Stimulated activated naive CD4-positive, alpha-beta T cell treated with Interleukin-2 at 50 U/mL for 16 hours (primary cell): ENCODE data around the gene SCN5A.

Experiments
- DNase-seq: peaks from one replicate; lab custom pipeline; 2025; lab: John Stamatoyannopoulos, UW

SCN5A gene

DNA sequence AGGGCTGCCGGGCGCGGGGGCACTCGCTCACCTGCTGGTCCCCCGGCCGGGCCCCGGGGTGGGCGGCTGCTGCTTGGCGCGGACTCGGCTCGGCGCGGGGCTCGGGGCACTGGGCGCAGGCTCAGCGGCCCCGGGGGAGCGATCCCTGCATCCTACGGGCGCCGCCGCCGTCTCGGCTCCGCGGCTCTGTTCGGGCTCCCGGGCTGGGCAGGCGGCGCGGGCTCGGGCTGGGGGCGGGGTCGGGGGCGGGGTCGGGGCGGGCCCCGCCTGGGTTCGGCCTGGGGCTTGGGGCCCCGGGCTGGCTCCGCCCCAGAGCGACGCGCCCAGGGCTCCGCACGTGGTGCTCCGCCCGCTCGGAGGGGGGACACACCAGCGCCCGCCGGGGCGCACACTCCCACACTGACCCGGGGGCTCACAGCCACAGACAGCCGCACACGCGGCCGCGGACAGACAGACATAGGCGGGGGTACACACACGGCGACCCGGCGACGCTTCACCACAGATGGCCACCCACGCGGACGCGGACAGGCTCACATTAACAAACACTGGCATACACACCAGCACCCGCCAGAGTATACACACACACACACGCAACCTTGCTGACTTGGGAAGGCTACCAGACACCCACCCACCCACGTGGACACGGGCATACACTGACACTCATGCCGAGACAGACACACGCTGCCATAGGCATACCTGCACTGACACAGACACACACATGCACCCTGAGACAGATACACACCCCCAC lies at the start of gene SCN5A:
Gene SCN5A, minus strand, starts transcription at position 188 of the 748 bp plus-strand sequence. CDS start 16,380 bp downstream, outside the sequence.
- peak; percentile 68 for DNase-seq

DNA sequence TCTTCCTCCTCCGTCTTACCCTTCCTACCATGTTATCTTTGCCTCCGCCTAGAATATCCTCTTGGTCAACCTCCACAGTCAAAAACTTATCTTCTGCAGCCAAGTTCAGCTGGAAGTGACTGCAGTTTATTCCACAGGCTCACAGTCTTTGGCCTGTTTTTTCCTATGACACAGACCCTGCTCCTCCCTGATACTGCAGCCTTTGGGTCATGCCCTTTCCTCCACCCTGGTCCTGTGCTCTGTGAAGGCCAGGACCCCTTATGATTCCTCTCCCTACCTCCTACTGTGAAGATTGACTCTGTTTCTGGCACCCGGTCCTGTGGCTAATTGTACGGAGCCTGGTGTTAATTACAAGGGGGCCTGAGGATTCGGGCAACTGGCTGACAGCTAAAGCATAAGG lies 49.3 kb upstream of the SCN5A start:
- DNase-seq = no peak

DNA sequence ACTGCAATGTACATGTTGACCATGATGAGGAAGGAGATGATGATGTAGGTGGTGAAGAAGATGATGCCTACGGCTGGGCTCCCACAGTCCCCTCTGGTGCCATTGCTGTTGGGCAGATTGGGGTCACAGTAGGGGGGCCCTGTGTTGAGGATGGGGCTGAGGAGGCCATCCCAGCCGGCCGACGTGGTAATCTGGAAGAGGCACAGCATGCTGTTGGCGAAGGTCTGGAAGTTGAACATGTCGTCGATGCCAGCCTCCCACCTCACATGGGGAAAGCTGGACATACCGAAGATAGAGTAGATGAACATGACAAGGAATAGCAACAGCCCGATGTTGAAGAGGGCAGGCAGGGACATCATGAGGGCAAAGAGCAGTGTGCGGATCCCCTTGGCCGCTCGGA lies 48.6 kb upstream of the SCN5A start:
- no peak for DNase-seq

GRCh38 chr3:38696034-38696433 lies 46.5 kb upstream of the SCN5A start:
- DNase-seq = no peak

DNA sequence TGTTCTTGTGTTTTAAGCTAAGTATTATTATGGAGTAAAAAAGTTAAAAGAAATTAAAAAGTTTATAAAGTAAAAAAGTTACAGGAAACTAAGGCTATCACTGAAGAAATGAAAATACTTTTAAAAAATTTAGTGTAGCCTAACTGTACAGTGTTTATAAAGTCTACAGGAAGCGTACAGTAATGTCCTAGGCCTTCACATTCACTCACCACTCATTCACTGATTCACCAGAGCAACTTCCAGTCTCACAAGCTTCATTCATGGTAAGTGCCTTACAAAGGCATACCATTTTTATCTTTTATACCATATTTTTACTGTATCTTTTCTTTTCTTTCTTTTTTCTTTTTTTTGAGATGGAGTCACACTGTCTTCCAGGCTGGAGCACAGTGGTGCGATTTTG lies 40.7 kb upstream of the SCN5A start:
- DNase-seq = no peak

DNA sequence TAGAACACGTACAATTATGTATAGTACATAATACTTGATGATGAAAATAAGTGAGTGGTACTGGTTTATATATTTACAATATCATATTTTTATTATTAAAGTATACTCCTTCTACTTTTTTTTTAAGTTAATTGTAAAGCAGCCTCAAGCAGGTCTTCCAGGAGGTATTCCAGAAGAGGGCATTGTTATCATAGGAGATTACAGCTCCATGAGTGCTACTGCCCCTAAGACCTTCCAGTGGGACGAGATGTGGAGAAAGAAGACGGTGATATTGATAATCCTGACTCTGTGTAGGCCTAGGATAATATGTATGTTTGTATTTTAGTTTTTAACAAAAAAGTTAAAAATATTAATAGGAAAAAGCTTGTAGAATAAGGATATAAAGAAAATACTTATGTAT lies 40.3 kb upstream of the SCN5A start:
- DNase-seq = no peak

- DNase-seq = no peak
Observed at GRCh38 chr3:38689346-38689745, 39.9 kb upstream of the SCN5A start.

GRCh38 chr3:38687321-38687720 lies 37.8 kb upstream of the SCN5A start:
- no peak for DNase-seq

DNA sequence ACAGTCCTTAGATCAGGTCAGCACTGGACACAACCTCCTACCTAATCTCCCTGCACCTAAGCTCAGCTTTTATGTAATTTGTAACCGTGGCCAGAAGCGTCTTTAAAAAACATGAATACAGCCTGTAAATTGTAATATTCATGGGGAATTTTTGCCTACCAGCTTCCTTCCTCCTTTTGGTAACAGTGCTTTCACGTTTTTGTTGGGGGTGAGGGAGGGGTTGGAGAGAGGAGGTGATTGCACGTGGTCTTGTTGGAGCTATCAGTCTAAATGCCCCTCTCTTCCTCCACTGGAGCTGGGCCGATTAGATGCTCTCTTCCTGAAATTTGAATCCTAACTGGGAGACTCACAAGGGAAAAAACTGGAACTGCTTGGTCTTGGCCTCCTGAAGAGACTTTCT lies 35.1 kb upstream of the SCN5A start:
- no peak for DNase-seq

- no peak for DNase-seq
Observed at GRCh38 chr3:38669668-38670067, 20.2 kb upstream of the SCN5A start.

DNA sequence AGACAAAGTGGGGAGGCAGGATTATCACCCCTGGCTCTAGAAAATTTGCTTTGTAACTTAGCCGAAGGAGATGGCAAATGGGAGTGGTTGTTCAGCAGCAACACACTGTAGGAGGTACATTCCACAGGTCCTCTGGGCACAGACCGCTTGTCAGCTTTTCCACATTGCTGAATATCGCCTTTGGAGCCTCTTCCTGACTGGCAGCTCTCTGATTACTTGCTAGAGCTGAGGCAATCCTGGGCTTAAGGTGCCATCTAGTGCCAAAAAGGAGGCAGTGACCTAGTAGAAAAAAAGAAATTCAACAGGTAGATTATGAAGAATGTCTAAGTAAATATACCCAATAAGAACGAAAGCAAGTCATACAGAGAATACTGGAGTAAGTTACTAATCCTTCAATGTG lies 13.1 kb upstream of the SCN5A start:
- DNase-seq = no peak

DNA sequence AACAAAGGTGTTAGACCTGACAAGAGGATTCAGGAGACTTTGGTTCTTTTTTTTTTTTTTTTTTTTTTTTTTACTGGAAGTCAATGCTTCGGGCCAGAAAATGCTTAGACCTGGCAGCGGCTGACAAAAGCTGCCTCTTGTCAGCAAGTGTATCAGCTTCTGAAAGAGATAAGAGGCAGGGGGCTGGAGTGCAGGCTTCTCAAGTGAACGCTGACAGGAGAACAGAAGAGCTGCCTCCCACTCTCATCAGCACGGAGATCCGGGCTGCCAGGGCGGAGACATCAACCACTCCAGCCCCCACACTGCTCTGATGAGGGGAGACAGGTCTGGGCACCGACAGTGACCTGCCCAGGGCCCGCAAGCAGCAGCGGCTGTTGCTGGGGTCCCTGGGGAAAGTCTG lies 9.4 kb upstream of the SCN5A start:
- no peak for DNase-seq

DNA sequence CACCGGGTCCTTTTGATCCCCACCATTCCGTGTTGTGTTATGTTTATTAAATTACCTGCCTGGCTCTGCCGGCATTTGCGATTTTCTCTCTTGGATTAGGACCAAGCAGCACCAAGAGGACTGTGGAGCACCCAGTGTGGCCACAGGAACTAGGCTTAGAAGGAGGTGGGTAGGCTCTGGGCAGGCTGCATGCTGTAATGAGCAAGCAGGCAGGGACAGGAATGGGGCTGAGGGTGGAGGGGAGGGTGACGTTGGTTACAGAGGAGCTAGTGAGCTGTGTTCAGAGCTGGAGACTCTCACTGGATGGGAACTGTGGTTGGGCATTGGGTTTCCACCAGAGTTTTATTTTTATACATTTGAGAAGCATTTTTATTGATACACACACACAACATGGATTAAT lies 7.9 kb upstream of the SCN5A start:
- no peak for DNase-seq

GRCh38 chr3:38655708-38656300 lies 6.3 kb upstream of the SCN5A start:
- DNase-seq = no peak

DNA sequence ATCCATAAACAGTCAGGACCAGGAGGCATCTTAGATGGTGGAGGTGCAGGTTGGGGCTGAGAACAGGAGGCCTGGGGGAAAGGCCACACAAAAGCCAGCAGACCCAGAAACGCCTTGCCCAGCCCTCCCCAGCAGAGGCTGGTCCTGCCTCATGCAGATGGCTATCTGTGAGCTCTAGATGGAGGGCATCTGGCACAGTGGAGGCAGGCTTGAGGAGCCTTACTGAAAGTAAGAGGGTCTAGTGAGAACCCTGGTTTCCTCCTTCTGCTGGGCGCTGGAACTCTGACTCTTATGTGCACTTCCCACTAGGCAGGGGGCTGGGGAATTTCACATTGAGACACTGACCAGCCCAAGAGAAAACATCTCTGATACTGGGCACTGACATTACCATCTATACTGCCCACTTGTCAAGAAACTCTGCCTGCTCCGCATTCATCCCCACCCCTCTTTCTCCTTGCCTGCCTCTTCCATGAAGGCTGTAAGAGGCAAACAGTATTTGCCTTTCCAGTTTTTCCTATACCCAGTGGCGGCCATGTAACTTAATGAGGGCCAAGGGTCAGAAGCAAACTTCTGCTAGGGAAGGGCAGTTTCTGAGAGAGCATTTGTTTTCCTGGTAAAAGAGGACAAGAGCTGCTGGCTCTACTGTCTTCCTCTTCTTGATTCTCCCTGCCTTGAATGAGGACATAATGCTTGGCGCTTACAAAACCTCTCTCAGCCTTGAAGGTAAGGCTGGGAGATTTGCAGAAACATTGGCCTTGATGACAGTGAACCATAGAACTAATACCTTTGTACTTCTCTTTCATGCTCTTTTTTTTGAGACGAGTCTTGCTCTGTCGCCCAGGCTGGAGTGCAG lies 4.4 kb upstream of the SCN5A start:
- DNase-seq = no peak

- no peak for DNase-seq
Observed at GRCh38 chr3:38652934-38653333, 3.4 kb upstream of the SCN5A start.

- peak; percentile 66 for DNase-seq
Observed at GRCh38 chr3:38651153-38651789, 1.8 kb upstream of the SCN5A start.

GRCh38 chr3:38650248-38650951 lies 913 bp upstream of the SCN5A start:
- DNase-seq = no peak

- no peak for DNase-seq
Observed at GRCh38 chr3:38648659-38649499, 608 bp downstream of the SCN5A start.

DNA sequence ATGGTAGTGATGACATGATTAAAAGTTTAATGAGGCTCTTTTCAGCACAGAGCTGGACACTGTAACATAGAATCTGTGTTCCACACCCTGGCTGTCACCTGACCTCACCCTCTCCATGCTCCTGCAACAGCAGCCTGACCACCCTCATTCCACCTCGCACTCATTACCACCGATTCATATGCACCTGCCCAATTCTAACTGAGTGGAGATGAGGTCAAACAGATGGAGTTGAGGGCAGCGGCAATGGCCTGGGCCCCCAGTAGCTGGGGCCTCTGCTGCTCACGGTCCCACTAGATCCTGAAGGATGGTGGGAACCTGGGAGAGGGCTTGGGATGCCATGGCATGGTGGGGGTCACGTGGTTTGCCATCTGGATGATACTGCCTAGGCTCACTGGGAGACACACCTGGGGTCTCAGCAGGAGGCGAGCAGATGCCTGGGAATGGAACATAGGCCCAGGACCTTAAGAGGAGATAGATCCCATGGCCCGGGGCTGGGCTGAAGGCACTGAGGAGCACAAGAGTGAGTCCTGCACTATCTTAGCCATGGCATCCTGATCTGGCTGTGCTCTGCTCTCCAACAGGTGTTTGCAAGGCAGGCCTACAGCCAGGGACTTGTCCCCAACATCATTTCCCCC lies 1.3 kb downstream of the SCN5A start:
- DNase-seq = no peak
